GM23248 (cell line): ENCODE measurements around the gene HELB.

Experiments used
- EZH2 ChIP-seq: fragments of 200-600 bp; sonication (generic); IDR thresholded peaks from 2 replicates; pipeline ENCODE4 v1.6.1; 2018; ENCODE audit warnings: antibody characterized with exemption, mild to moderate bottlenecking; ENCODE audit not compliant: insufficient read depth, poor library complexity, severe bottlenecking
- EZH2phosphoT487 ChIP-seq: fragments of 200-600 bp; sonication (generic); IDR thresholded peaks from 2 replicates; pipeline ENCODE4 v1.6.1; 2018; ENCODE audit warnings: antibody characterized with exemption, moderate library complexity, mild to moderate bottlenecking, low read depth; ENCODE audit not compliant: insufficient read depth

- TF ChIP-seq EZH2: no peak
- TF ChIP-seq EZH2phosphoT487: no peak
These were observed 14.2 kb upstream of the HELB start for GRCh38 chr12:66288121-66288520.
